ENCODE measurements around the gene MBOAT1.
A peak's percentile ranks its signal among the peaks of the same experiment; 100 is the strongest.

Gene MBOAT1

GRCh38 chr6:20129290-20130088 is 82.8 kb downstream of the MBOAT1 start:
- DNase-seq = no peak

- no peak for DNase-seq
These were observed 84.3 kb downstream of the MBOAT1 start for GRCh38 chr6:20128018-20128417.

GRCh38 chr6:20126789-20127653 is 85.2 kb downstream of the MBOAT1 start:
- DNase-seq = peak; percentile 61

GRCh38 chr6:20126102-20126752 is 86.0 kb downstream of the MBOAT1 start:
- DNase-seq = no peak

- no peak for DNase-seq
These were observed 87.7 kb downstream of the MBOAT1 start for GRCh38 chr6:20124545-20124944.

GRCh38 chr6:20119485-20119884 is 92.8 kb downstream of the MBOAT1 start:
- DNase-seq = no peak

- DNase-seq = no peak
These were observed 93.4 kb downstream of the MBOAT1 start for GRCh38 chr6:20118892-20119291.

- DNase-seq = no peak
These were observed 94.8 kb downstream of the MBOAT1 start for GRCh38 chr6:20117474-20117873.

GRCh38 chr6:20116792-20117191 is 95.5 kb downstream of the MBOAT1 start:
- no peak for DNase-seq

GRCh38 chr6:20115246-20115980 is 96.9 kb downstream of the MBOAT1 start:
- no peak for DNase-seq

GRCh38 chr6:20113649-20114224 is 98.5 kb downstream of the MBOAT1 start:
- no peak for DNase-seq

- DNase-seq = no peak
These were observed 99.4 kb downstream of the MBOAT1 start for GRCh38 chr6:20112841-20113240.

- DNase-seq = no peak
These were observed 100.0 kb downstream of the MBOAT1 start for GRCh38 chr6:20112241-20112640.

- DNase-seq = no peak
These were observed 101.8 kb downstream of the MBOAT1 start for GRCh38 chr6:20110478-20110877.

GRCh38 chr6:20109526-20109925 is 102.7 kb downstream of the MBOAT1 start:
- DNase-seq = no peak

- no peak for DNase-seq
These were observed 106.4 kb downstream of the MBOAT1 start for GRCh38 chr6:20105838-20106237.

GRCh38 chr6:20104696-20105095 is 107.6 kb downstream of the MBOAT1 start:
- DNase-seq = no peak

GRCh38 chr6:20102397-20103073 is 109.7 kb downstream of the MBOAT1 start:
- no peak for DNase-seq

- no peak for DNase-seq
These were observed 113.1 kb downstream of the MBOAT1 start for GRCh38 chr6:20099156-20099555.

- DNase-seq = no peak
These were observed 113.9 kb downstream of the MBOAT1 start for GRCh38 chr6:20098267-20098876.

GRCh38 chr6:20096536-20096935 is 115.7 kb downstream of the MBOAT1 start:
- DNase-seq = no peak
